ENCODE results near the gene BICRA.

DNA sequence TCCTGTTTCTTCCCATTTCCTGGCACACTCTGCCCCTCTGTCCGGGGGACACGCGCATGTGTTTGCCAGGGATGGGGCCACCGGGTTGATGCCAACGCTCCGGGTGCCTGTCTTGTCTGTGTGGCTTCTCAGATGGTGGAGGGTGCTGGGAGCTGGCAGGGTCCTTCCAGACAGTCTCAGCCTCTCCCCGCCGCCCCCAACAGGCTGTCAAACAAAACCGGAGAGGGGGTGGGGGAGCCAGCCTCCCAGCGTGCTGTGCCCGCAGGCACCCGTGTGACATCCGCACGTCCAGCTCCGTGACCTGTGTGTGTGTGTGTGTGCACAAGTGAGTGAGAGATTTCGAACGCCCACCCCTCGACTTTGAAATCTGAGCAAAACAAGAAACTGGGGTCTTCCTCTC, 93.7 kb downstream of the BICRA start:
- TF ChIP-seq, protein P1, sequence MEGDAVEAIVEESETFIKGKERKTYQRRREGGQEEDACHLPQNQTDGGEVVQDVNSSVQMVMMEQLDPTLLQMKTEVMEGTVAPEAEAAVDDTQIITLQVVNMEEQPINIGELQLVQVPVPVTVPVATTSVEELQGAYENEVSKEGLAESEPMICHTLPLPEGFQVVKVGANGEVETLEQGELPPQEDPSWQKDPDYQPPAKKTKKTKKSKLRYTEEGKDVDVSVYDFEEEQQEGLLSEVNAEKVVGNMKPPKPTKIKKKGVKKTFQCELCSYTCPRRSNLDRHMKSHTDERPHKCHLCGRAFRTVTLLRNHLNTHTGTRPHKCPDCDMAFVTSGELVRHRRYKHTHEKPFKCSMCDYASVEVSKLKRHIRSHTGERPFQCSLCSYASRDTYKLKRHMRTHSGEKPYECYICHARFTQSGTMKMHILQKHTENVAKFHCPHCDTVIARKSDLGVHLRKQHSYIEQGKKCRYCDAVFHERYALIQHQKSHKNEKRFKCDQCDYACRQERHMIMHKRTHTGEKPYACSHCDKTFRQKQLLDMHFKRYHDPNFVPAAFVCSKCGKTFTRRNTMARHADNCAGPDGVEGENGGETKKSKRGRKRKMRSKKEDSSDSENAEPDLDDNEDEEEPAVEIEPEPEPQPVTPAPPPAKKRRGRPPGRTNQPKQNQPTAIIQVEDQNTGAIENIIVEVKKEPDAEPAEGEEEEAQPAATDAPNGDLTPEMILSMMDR (IDR thresholded peaks at IDR 0.05), result no peak
- no peak for TF ChIP-seq POLR2A (IDR thresholded peaks at IDR 0.05)
